Natural killer cell (primary cell): ENCODE data around the gene TRRAP. TPM values are rescaled to one million over a fixed set of nuclear protein-coding genes. Genes with fewer than 3 reads are reported as not detected.

Experiments
- ATAC-seq, 3 donors: fragments of 150-1000 bp in 2 of 3; fragments of 200-7000 bp in 1 of 3; cut with Tn5 transposase; 1 replicate in 1 of 3; 2 replicates in 2 of 3; pipeline ENCODE4 v1.10.0; 2021; ENCODE audit warnings: mild to moderate bottlenecking in 2 of 3, moderate library complexity in 2 of 3
- DNase-seq, 2 donors: peaks; one replicate each; pipeline versions ENCODE4 v3.0.0 to v3.0.0-alpha.2; 2013 to 2021; ENCODE audit warnings: mixed read lengths in 1 of 2
- H3K27ac ChIP-seq: one replicate; pipeline ENCODE4 v1.5.1; 2013; ENCODE audit warnings: mild to moderate bottlenecking, low read length
- H3K27me3 ChIP-seq: one replicate; pipeline ENCODE4 v1.6.1; 2013; ENCODE audit warnings: low read length; ENCODE audit not compliant: control insufficient read depth, insufficient read depth
- H3K36me3 ChIP-seq: one replicate; pipeline ENCODE4 v1.6.1; 2013; ENCODE audit warnings: low read length; ENCODE audit not compliant: control insufficient read depth, insufficient read depth
- H3K4me1 ChIP-seq: one replicate; pipeline ENCODE4 v1.6.1; 2013; ENCODE audit warnings: low read length; ENCODE audit not compliant: control insufficient read depth, insufficient read depth
- H3K4me3 ChIP-seq: one replicate; pipeline ENCODE4 v1.5.1; 2013; ENCODE audit warnings: low read length
- H3K9me3 ChIP-seq: one replicate; pipeline ENCODE4 v1.6.1; 2013; ENCODE audit warnings: low read length; ENCODE audit not compliant: control insufficient read depth, insufficient read depth
- H3K27ac Mint-ChIP-seq, 2 donors: one replicate each; pipeline ENCODE4 v1.8.0; 2022; ENCODE audit warnings: mild to moderate bottlenecking in 2 of 2, mixed read lengths in 2 of 2, moderate library complexity in 1 of 2
- H3K27me3 Mint-ChIP-seq, 2 donors: one replicate each; pipeline ENCODE4 v1.8.0; 2022; ENCODE audit warnings: low read depth in 2 of 2, mixed read lengths in 2 of 2
- H3K36me3 Mint-ChIP-seq: one replicate; pipeline ENCODE4 v1.8.0; 2022; ENCODE audit warnings: mixed read lengths
- H3K4me1 Mint-ChIP-seq, 2 donors: one replicate each; pipeline ENCODE4 v1.8.0; 2022; ENCODE audit warnings: mixed read lengths in 2 of 2
- H3K4me3 Mint-ChIP-seq: one replicate; pipeline ENCODE4 v1.8.0; 2022; ENCODE audit warnings: mild to moderate bottlenecking, moderate library complexity, mixed read lengths
- H3K9me3 Mint-ChIP-seq, 2 donors: one replicate each; pipeline ENCODE4 v1.8.0; 2022; ENCODE audit warnings: mixed read lengths in 2 of 2
- WGBS: methylation state at CpG from one replicate; pipeline ENCODE4 v1.1.7; 2013; ENCODE audit warnings: missing lambda C conversion rate; ENCODE audit not compliant: insufficient coverage; 5-methylcytosine and 5-hydroxymethylcytosine counted together
- intact Hi-C: fragments of 100-400 bp; cut with micrococcal nuclease; formaldehyde crosslinking; loops from one replicate; pipeline ENCODE4 v1.14.2; 2022
- total RNA-seq, 4 donors: library from RNA; stranded (reverse); fragments of 120-200 nt in 1 of 4; gene quantifications; one replicate each; pipeline versions ENCODE4 v1.2.3 to v1.2.4, GENCODE V29; 2013 to 2022
- TF ChIP-seq, protein P1 (sequence below): fragments of 200-600 bp; IDR thresholded peaks from one replicate; pipeline ENCODE4 v1.8.0; 2022; ENCODE audit warnings: antibody characterized with exemption

Gene TRRAP
- total RNA-seq, 3 donors from 2014 or later (not counting 1 experiment from before 2014, with no cell fraction given): 45.4 to 62.9 (median 62.4) TPM

DNA sequence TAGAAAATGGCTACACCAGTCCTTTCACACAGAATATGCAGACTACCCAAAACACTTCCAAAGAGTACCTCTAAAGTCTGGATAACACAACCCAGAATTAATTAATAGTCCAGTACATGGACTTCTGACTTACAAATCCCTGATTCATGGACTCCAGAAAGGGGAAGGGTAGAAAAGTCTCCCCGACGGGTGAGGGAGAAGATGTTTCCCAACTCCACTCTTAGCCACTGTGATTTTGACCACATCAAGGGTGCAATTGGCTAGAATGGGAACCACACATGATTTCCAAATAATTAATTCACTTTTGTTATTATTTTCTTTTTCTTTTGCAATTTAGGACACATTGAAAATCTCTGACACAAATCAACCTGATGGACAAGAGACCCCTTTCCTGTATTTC is 9.9 kb upstream of the TRRAP start:
- no peaks in the 10 kb centered on the region for H3K9me3 ChIP-seq
- H3K27ac ChIP-seq: no peak overlapping the region
- H3K4me3 ChIP-seq: no peak overlapping the region
- DNase-seq (no peak), ATAC-seq (no peak)
- no peaks in the 10 kb centered on the region for H3K36me3 ChIP-seq
- Mint-ChIP-seq H3K9me3 (no peaks in the 10 kb centered on the region), H3K27me3 (peaks cover 0 to 12% of the 10 kb centered on the region in 2 donors), H3K27ac (no peak overlapping the region), H3K4me1 (no peaks in the 10 kb centered on the region), H3K4me3 (no peak overlapping the region), H3K36me3 (no peaks in the 10 kb centered on the region)
- 40% methylated on average over 1 of the region's 2 CpGs for WGBS
- H3K4me1 ChIP-seq: peaks cover 14% of the 10 kb centered on the region
- TF ChIP-seq, protein P1, sequence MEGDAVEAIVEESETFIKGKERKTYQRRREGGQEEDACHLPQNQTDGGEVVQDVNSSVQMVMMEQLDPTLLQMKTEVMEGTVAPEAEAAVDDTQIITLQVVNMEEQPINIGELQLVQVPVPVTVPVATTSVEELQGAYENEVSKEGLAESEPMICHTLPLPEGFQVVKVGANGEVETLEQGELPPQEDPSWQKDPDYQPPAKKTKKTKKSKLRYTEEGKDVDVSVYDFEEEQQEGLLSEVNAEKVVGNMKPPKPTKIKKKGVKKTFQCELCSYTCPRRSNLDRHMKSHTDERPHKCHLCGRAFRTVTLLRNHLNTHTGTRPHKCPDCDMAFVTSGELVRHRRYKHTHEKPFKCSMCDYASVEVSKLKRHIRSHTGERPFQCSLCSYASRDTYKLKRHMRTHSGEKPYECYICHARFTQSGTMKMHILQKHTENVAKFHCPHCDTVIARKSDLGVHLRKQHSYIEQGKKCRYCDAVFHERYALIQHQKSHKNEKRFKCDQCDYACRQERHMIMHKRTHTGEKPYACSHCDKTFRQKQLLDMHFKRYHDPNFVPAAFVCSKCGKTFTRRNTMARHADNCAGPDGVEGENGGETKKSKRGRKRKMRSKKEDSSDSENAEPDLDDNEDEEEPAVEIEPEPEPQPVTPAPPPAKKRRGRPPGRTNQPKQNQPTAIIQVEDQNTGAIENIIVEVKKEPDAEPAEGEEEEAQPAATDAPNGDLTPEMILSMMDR: no peak
- intact Hi-C loops: no loop called here
- H3K27me3 ChIP-seq: peaks cover 17% of the 10 kb centered on the region

DNA sequence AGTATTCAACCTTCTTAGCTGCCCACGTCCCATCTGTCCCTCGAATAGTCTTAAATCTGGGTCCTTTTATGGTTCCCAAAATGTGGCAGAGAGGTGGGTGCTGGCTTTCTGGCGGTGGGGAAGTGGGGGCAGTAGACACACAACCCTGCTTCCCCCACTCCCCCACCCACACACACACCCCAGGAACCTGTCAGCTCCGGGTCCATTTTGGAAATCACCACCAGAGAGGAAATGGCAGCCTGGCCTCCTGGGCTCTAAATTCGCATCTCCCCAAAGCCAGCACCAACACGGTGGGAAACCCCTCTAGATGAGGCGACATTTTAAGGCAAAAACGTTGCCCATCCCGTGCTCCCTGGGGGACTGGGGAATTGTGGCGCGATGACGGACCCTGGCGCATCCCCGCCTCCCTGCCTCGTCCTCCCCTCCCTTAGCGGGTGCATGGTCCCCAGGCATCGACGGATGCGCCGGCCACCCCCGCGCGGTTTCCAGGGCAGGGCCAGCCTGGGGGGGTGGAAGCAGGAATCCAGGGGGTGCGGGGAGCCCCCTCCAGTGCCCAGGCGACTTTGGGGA is 9.2 kb upstream of the TRRAP start:
- peaks cover 14% of the 10 kb centered on the region for H3K4me1 ChIP-seq
- H3K36me3 ChIP-seq: no peaks in the 10 kb centered on the region
- ATAC-seq (no peak), DNase-seq (no peak)
- peaks cover 17% of the 10 kb centered on the region for H3K27me3 ChIP-seq
- no peak overlapping the region for H3K27ac ChIP-seq
- Mint-ChIP-seq H3K27ac (no peak overlapping the region), H3K36me3 (no peaks in the 10 kb centered on the region), H3K27me3 (peaks cover 0 to 8% of the 10 kb centered on the region in 2 donors), H3K4me1 (no peaks in the 10 kb centered on the region), H3K9me3 (no peaks in the 10 kb centered on the region), H3K4me3 (no peak overlapping the region)
- no peaks in the 10 kb centered on the region for H3K9me3 ChIP-seq
- TF ChIP-seq, protein P1: no peak
- intact Hi-C loops: no loop called here
- H3K4me3 ChIP-seq: no peak overlapping the region
- WGBS: 20% methylated on average over 25 of the region's 25 CpGs

DNA sequence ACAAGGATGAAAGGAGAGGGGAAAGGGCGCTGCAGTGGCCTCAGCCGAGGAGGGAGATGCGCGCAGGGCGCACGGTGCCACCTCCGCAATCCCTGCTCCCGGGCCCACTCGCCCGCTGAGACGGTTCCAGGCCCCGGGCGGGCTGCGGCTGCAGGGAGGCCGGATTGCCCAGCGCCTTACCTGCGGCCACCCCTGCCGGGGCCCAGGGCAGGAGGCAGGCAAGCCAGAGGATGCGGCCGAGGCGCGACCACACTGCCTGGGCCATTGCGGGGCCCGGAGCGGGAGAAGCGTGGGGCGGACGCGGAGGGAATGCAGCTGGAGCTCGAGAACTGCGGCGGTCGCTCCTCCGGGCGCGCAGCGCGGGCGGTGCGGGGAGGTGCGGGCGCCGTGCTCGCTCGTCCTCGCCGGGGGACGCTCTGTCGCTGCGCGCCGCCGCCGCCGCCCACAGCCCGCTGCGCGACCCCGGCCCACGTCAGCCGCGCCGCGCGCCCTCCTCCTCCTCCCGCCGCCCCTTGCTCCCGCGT is 8.7 kb upstream of the TRRAP start, which contains the start of gene TMEM130:
TSS of gene TMEM130 (minus strand) at position 418 of the 524 bp plus-strand sequence. CDS start at position 265, 153 bp downstream.
- TF ChIP-seq, protein P1: no peak
- Histone ChIP-seq H3K9me3 (no peaks in the 10 kb centered on the region), H3K27ac (no peak within 1 kb of the TSS), H3K36me3 (no peaks in the 10 kb centered on the region), H3K4me1 (peaks cover 14% of the 10 kb centered on the region), H3K4me3 (no peak within 1 kb of the TSS), H3K27me3 (peaks cover 17% of the 10 kb centered on the region)
- intact Hi-C loops: no loop called here
- Mint-ChIP-seq H3K27me3 (peaks cover 0 to 8% of the 10 kb centered on the region in 2 donors), H3K27ac (no peak within 1 kb of the TSS), H3K4me1 (no peaks in the 10 kb centered on the region), H3K9me3 (no peaks in the 10 kb centered on the region), H3K36me3 (no peaks in the 10 kb centered on the region), H3K4me3 (peak within 1 kb of the TSS; percentile 66)
- ATAC-seq (no peak), DNase-seq (peak in 1 of 2 donors; percentile 18)
- WGBS: 1% methylated on average over 69 of the region's 69 CpGs
